HG03565 (cell line): Measurements from ENCODE around the gene RDH11.
"Not testable (repeated sequence)": the region's sequence is repeated elsewhere in the genome, so short reads cannot be mapped to it uniquely, and the experiment has no call there.

ENCODE experiments used
- ATAC-seq: cut with Tn5 transposase; IDR thresholded peaks from one replicate; pipeline ENCODE4 v1.9.1; 2021; ENCODE audit warnings: mild to moderate bottlenecking, moderate library complexity; ENCODE audit not compliant: unreplicated experiment

The RDH11 gene

GRCh38 chr14:67704484-67705089, 9.0 kb upstream of the RDH11 start:
- no peak for ATAC-seq

- no peak for ATAC-seq
Observed at GRCh38 chr14:67703997-67704396, 8.4 kb upstream of the RDH11 start.

GRCh38 chr14:67701492-67701891, 5.9 kb upstream of the RDH11 start, which contains the start of gene RDH12:
Gene RDH12, plus strand, starts transcription at chr14:67701886. Its CDS starts 20,757 bp downstream, at chr14:67722643.
- ATAC-seq = not testable (repeated sequence)

GRCh38 chr14:67698179-67698578, 2.6 kb upstream of the RDH11 start:
- ATAC-seq = no peak

- ATAC-seq = no peak
Observed at GRCh38 chr14:67697006-67697405, 1.4 kb upstream of the RDH11 start.

- ATAC-seq = peak; percentile 85
Observed at GRCh38 chr14:67694791-67695393, 672 bp downstream of the RDH11 start.

- ATAC-seq = no peak
Observed at GRCh38 chr14:67690011-67690410, 5.6 kb downstream of the RDH11 start.

- ATAC-seq = no peak
Observed at GRCh38 chr14:67683842-67684241, 11.7 kb downstream of the RDH11 start.

GRCh38 chr14:67680941-67681340, 14.6 kb downstream of the RDH11 start:
- no peak for ATAC-seq

GRCh38 chr14:67680121-67680602, 15.4 kb downstream of the RDH11 start:
- ATAC-seq = peak; percentile 96

- no peak for ATAC-seq
Observed at GRCh38 chr14:67679006-67679405, 16.6 kb downstream of the RDH11 start.

GRCh38 chr14:67675219-67675582, 20.4 kb downstream of the RDH11 start:
- no peak for ATAC-seq

GRCh38 chr14:67674480-67675218, 20.9 kb downstream of the RDH11 start, which contains the start of gene VTI1B:
Gene VTI1B, minus strand, starts transcription at chr14:67674632. Its CDS starts 143 bp downstream, at chr14:67674489.
- ATAC-seq = peak; percentile 73

GRCh38 chr14:67674139-67674479, 21.5 kb downstream of the RDH11 start:
- ATAC-seq = peak; percentile 15

GRCh38 chr14:67673451-67673850, 22.1 kb downstream of the RDH11 start:
- ATAC-seq = no peak

- no peak for ATAC-seq
Observed at GRCh38 chr14:67668559-67668958, 27.0 kb downstream of the RDH11 start.

GRCh38 chr14:67666750-67667449, 28.7 kb downstream of the RDH11 start:
- no peak for ATAC-seq

- ATAC-seq = no peak
Observed at GRCh38 chr14:67665868-67666267, 29.7 kb downstream of the RDH11 start.

- no peak for ATAC-seq
Observed at GRCh38 chr14:67663633-67664032, 31.9 kb downstream of the RDH11 start.

GRCh38 chr14:67653651-67654280, 41.8 kb downstream of the RDH11 start:
- no peak for ATAC-seq

- no peak for ATAC-seq
Observed at GRCh38 chr14:67652189-67652588, 43.4 kb downstream of the RDH11 start.
